ENCODE data around the gene FOXN4.

The FOXN4 gene

DNA sequence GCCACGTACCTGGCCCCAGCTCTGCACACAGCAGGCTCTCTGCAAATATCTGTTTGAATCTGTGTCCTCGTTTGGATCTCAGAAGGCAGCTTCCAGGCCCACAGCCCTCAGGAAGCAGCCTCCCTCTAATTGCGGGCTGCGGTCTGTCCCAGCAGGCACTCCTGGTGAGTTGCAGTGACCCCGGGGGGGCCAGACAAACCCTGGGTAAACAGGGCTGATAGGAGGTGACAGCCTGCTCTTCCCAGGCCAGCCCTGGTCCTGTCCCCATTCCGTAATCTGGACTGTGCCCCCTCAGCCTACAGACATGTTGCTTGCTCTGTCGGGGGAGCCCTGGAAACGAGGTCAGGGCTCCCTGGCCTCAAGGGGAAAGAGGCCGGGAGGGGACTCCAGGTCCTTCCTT, 2.0 kb downstream of the FOXN4 start:
- DNase-seq, result no peak

DNA sequence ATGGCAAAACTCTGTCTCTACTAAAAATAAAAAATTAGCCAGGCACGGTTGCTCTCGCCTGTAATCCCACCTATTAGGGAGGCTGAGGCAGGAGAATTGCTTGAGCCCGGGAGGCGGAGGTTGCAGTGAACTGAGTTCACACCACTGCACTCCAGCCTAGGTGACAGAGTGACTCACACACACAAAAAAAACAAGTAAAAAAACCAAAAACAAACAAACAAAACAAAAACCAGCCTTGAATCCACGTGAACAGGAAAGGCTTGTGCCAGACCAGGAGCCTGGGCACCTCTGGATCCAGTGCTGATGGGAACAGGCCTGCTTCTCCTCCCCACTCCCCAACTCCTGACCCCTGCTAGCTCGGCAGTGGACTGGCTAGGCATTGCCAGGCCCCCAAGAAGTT, 3.5 kb downstream of the FOXN4 start:
- DNase-seq, result no peak

DNA sequence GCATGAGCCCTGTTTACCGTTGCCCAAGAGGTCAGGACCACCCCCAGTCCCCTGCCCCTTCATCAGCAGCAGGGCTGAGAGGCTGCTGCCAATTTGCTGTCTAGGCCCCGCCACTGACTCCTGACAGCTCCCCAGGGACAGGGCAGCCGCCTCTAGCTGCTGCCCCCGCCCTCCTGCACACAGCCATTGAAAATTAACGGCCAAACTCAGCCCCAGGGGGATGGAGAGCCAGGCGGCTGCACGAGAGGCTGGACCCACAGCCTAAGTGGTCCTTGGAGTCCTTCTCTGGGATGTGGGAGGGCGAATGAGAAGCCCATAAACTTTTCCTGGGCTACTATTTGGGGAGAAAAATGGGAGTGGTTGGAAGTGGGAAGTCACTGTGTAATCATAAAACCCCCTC, 4.6 kb downstream of the FOXN4 start:
- no peak for DNase-seq

DNA sequence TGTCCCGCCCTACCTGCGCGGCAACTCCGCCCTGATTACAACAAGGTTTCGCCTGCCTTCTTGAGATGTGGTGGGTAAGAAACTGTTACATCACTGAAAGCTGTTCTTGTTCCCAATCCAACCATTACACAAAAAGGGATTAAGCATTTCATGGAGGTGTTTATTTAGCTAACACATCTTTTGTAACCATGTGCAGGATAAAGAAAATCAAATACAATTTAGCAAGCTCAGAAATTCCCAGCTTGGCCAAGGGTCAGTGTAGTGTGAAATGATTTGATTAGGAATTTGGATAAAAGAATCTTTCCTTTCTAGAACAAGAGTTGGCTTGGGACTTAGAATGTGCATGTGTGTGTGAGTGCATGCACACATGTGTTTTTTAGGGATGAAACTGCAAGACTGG, 6.3 kb downstream of the FOXN4 start:
- no peak for DNase-seq

DNA sequence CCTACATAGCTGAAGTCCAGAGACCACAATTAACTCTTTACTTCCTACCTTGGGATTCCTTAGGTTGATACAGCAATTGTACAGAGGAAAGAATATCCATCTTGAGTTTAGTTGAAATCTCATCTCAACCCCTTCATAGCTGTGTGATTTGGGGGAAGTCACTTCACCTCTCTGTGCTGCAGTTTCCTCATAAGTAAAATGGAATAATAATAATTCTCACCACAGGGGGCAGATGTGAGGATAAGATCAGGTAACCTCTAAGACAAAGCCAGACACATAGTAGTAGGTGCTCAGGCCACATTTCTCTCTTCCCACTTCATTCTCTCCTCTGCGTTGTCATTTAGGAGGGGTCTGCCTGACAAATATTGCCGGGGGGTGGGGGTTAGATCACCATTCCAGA, 6.7 kb downstream of the FOXN4 start:
- DNase-seq, result no peak

DNA sequence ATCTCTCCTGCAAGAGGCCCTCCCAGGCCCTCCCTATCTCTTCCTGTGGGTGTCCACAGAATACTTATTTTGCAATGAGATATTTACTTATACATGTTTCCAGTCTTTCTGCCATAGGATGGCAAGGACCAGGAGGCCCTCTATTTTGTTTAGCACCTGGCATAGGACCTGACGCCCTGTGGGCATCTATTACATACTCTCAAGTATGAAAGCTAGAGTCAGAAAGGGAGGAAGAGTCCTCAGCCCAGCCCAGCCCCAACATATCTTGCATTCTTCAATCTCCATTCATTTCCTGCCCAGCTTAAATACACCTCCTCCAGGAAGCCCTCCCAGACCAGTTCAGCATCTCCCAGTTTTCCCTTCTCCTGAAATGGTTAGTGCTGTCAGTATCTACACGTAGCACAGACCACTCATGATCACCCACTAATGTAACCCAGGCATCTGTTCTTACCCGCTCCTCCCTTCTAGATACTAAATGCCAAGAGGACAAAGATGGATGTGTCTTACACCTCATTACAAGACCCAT, 7.4 kb downstream of the FOXN4 start:
- no peak for DNase-seq

DNA sequence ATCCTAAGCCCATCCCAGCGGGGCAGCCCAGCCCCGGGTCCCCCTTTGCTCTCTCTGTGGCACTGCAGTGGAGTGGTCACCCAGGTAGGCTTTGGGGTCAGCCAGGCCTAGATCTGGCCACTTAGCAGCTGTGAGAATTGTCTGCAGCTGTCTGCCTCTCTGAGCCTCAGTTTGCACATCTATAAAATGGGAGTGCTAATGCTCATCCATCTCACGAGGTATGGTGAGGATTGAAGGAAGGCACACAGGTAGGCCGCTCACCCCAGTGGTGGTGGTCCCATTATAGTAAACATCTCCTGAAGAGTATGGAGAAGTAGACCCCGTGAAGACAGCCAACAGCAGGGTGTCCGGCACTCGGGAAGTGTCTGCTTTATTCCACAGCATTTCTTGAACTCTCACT, 9.2 kb downstream of the FOXN4 start:
- no peak for DNase-seq

DNA sequence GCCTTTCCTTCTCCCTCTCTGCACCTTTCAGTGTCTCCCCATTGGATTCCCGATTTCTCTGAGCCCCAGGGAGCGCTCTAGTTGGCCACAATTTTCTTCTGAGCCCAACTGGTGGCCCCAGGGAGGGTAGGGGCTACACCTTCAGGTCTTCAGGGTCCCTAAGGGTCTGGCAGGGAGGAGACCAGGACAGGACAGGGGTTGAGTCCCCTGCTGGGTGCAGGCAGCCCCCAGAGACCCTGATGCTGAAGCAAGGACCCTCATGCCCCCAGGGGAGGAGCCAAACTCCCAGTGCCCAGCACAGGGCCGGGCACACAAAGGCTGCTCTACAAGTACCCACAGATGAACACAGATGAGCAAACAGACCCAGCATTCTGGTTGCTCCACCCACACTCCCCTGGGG, 12.7 kb downstream of the FOXN4 start:
- DNase-seq, result no peak

DNA sequence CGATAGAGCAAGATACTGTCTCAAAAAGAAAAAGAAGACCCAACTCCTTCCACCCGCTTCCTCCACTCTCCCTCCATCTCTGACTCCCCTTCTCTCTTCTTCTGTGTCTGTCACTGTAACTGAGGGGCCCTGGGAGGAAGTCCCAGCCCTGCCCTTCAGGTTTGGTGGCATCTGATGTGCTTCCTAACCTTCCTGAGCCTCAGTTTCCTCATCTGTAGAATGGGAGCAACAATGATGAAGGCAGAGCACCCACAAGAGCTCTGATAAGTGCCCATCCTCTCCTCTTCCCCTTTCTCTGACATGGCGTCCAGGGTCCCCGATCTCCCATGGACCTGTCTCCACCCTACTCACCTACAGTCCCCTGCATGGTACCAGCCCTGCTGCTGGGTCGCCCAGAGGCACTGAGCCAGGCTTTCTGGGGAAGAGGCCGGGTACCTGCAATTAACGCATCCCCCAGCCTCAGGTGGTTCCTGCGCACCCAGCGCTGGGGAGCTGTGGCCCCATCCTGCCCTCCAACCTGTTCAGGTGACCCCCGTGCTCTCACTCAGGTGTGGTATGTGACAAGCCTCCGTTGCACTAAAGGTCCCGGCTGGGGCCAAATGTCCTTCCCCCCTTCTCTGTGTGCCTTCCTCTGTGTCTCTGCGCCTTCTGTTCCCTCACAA, 13.2 kb downstream of the FOXN4 start:
- no peak for DNase-seq

DNA sequence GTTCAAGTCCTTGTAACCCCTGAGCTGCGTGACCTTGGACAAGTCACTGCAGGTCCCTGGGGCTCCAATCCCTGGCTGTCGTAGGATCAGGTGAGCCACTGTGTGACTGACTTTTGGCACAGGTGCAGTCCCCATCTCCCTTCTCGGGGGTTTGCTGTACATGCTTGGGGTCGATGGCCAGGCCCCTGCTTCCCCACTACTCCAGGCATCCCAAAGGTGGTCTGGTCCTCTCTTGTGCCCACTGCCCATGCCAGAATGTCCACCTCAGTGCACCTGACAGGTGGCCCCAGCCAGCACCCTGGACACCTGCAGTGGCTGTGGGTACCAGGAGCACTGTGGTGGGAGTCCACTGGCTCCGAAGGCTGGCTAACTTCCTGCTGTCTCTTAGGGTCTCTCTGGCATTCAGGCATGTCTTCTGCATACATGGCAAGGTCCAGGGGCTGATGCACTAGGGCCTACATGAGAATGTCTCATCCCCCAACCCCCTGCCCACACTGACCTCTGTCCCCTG, 14.7 kb downstream of the FOXN4 start:
- DNase-seq, result no peak

DNA sequence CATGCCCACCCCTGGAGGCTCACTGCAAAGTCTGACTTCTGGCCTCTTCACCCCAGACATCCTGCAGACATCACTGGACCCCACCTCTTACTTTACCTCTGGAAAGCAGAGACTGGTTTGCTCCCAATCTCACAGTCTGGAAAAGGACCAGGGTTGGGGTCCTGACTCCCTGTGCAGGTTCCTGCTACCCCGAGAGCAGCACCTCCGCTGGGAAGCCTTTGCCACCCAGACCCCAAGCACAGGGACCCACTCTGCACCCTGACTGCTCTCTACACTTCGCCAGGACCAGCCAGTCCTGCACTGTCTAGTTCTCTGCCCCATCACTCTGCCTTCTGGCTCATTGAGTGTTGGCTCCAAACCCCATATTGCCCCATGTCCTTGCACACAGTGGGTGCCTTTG, 16.0 kb downstream of the FOXN4 start:
- no peak for DNase-seq

DNA sequence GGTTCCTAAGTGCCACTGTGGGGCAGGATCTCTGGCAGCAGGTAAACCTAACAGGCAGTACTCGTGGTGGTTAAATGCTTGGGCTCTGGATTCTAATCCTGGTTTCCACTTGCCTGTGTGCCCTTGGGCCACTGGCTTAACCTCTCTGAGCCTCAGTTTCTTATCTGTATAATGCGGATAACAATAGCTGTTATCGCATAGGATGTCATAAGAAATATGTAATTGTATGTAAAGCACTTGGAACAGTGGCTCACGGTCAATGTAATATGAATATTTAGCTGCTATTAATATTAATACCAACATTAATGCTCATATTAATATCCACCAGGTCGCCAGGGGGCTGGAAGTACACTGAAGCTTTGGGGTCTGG, 16.8 kb downstream of the FOXN4 start:
- DNase-seq, result no peak

DNA sequence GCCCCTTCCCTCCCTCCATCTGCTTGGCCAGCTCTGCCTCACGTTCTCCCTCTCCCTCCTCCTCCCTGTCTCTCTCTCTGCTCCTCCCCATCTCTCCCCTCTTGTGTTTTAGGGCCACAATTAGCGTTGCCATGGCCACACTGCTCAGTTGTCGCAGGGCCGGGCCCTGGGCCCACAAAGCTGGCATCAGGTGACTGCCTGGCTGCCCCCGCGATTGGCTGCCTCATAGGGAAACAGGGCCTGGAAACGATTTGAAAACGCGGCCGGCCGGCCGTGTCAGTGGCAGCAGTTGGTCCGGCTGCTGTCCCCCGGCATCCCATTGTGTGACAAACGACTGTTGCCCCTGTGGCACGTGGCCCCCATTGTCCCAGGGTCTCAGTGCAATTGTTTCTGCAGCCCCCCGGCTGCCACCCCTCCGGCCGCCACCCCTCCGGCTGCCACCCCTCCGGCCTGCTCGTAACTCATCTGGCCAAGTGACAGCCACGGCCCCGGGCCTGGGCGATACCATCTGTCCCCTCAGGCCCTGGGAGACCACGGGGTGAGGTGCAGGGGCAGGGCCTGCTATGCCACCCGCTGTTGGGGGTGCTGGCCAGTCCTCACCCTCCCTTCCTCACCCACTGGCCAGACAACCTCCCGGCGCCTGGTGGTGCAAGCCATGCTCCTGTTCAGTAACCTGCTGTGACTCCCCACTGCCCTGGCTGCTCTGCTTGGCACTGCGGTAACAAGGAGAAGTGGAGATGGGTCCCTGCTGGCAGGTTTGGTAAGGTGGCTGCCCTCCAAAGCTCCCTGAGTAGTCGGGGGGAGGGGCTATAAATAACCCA, 17.4 kb downstream of the FOXN4 start:
- DNase-seq, result peak in 50 of 51 donors; percentile 11 to 92 (median 76)

DNA sequence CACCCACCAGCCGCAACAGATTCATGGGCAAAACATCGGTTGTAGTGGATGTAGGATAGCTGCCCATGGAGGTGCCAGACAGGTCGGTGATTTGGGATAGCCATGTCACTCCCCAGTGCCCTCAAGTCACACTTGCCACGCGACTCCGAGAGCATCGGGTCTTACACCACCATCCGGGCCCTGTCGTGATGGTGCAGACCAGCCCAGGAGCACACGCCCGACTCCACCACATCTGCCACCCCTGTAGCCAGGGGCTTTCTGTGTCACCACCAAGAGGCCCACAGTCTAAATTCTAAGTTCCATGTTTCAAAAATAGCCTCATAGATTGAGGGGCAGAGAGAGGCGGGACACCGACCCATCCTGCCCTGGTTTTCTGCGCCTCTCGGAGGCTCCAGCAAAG, 18.0 kb downstream of the FOXN4 start:
- no peak for DNase-seq

DNA sequence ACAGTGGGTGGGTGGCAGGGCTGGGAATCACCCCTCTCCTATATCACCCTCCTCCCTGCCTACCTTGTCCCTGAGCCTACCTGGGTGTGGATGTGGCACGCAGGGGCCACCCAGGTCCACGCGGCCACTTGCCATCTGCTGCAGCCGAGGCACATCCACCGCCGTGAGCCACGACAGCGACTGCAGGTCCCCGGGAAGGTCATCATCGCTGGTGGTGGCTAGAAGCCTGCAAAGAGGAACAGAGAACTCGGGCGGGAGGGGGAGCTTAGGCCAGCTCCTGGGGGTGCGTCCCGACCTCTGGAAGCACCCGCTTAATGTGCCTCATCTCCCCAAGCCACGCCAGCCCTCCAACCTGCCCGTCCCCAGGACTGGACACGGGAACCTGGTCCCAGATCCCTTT, 19.0 kb downstream of the FOXN4 start:
- DNase-seq, result no peak

DNA sequence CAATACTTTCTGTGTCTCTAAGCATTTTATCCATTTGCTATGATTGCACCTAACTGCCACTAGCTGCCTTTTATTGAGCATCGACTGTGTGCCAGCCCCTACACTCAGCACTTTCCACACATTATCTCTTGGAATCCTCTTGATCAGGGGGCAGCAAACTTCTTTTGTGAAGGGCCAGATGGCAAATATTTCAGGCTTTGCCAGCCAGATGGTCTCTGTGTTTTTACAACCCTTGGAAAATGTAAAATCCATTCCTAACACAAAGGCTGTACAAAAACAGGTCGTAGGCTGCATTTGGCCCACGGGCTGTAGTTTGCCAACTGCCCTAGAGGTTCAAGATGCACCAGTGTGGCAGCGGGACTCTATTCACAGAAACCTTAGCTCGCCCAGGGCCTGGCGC, 19.5 kb downstream of the FOXN4 start:
- DNase-seq, result no peak

DNA sequence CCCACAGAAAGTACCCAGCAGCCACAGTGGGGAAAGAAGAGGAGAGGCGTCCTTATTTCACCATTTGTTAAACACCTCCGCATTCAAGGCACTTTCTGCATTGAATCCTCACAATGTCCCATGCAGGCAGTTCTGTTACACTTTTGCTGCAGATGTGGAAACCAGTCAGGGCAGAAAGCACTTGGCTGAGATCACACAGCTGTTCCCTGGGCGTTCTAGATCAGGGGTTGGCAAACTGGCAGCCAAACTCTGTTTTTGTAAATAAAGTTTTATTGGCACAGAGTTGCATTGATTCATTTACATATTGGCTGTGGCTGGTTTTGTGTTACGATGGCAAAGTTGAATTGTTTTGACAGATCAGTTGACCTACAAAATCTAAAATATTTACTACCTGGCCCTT, 20.1 kb downstream of the FOXN4 start:
- DNase-seq, result no peak

DNA sequence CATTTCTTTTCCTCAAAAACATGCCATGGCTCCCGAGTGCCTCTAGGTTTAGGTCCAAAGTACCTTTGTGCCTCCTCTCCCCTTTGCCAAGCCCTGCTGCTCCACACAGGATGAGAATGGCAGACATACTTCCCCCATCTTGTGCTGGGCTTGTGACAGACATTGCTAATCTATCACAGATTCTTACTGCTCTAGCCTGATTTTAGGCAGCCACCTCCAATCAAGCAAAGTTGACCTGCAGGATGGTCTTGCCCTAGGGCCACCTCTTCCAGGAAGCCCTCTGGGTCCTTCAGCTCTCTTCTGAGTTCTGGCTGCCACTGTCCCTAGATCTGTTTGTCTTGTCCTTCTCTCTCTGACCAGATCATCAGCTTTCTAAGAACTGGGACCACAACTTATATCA, 20.5 kb downstream of the FOXN4 start:
- no peak for DNase-seq

DNA sequence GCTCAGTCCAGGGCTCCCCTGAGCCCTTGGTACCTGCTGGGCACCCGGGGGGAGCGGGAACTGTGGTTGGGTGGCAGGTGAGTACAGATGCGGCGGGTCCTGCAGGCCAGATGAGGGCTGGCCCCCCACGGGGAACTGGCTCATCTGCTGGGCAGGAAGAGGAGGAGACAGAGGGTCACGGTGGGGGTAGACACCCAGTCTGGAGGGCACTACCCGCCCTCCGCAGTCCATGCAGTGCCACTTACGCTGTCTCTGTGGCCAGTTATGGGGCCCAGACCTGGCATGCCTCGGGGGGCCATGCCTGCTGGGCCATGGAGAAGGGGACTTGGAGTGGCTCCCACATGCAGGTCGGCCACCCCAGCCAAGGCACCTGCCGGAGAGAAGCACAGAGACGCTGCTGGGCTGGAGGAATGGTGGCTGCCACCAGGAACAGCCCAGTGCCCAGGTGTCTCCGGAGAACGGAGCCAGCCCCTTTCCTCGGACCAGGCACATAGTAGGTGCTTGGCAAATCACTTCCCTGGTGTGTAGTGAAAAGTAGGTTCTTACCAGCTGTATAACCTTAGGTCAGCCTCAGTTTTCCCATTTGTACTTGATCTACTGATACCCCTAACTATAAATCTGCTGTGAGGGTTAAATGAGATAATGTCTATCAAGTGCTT, 21.1 kb downstream of the FOXN4 start:
- DNase-seq, result no peak

DNA sequence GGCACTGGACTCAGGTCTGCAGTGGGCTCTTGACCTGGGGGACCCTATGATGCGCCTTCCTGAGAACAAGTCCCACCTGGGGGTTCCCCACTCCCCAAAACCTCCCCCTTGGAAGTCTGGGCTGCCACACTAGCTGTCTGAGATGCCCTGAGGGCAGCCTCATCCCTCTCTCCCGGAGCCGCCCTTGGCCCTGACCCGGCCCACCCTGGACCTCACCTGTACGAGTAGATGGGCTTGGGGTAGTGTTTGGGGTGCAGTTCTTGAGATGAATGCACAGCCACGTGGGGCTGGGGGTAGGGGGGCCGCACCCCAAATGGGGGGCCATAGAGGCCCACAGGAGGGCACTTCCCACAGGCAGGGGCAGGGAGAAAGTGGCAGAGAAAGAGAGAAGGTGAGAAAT, 21.9 kb downstream of the FOXN4 start:
- DNase-seq, result no peak

DNA sequence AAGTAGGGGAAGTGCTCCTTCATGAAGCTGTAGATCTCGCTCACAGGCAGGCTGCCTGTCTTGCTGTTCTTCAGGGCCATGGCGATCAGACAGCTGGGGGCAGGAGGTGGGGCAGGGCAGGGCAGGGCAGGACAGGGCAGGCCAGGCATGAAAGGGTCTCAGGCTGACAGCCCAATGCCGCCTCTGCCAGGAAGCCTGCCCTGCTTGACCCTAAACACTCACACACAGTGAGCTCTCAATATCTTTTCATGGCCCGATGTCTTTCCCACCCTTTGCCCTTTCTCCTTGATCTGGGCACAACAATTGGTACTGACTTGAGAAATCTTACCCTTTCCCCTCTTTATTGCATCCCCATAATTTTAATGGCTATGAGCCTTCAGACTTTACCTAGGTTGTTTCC, 22.4 kb downstream of the FOXN4 start:
- DNase-seq, result no peak

DNA sequence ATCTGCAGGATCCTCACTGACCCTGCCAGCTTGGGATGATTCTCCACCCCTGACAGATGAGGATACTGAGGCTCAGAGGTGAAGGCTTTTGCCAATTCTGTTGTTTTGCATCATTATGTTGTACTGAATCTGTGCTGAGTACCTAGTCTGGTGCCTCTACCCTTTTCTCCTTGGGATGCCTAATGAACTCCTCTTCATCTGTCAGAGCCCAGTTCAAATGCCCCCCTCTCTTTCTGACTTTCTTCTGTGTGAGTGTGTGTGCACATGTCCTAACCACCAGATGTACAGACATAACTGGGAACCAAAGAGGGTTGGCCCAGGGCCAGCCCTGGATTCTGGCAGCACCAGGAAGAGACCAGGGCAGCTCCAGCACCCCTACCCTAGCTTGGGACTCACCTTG, 22.8 kb downstream of the FOXN4 start:
- DNase-seq, result no peak

DNA sequence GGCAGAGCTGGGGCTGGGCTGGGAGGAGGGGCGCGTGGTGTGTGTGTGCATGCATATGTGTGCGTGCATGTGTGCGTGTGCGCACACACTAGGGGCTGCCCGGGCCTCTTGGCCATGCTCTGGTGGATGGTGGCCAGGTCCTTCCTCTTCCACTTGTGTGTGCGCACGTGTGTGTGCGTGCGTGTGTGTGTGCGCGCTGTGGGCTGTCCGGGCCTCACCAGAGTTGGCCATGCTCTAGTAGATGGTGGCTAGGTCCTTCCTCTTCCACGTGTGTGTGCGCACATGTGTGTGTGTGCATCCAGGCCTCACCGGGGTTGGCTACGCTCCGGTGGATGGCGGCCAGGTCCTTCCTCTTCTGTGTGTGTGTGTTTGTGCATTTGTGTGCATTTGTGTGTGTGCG, 24.7 kb downstream of the FOXN4 start:
- DNase-seq, result no peak

Data from hypothalamus (tissue), 51 donors.